Esophagus muscularis mucosa (tissue), 4 donors: ENCODE measurements around the gene GFRA3. TPM values are rescaled to one million over a fixed set of nuclear protein-coding genes. Genes with fewer than 3 reads are reported as not detected.
"Not testable (repeated sequence)": the region's sequence is repeated elsewhere in the genome, so short reads cannot be mapped to it uniquely, and the experiment has no call there.

Experiments
- DNase-seq: peaks from one replicate; pipeline ENCODE4 v3.0.0-alpha.2; 2017; ENCODE audit errors: extremely low spot score
- H3K27ac ChIP-seq, 4 donors: fragments of 200-600 bp; sonication (generic); replicated peaks in 1 of 4; 1 replicate in 3 of 4; 2 replicates in 1 of 4; pipeline ENCODE4 v1.5.1; 2016 to 2019; ENCODE audit warnings: mild to moderate bottlenecking in 1 of 4
- H3K27me3 ChIP-seq, 4 donors: fragments of 200-600 bp; sonication (generic); one replicate each; pipeline versions ENCODE4 v1.5.1 to v1.6.0; 2016 to 2019
- H3K36me3 ChIP-seq, 4 donors: fragments of 200-600 bp; sonication (generic); one replicate each; pipeline ENCODE4 v1.5.1; 2016 to 2019
- H3K4me1 ChIP-seq, 4 donors: fragments of 200-600 bp; sonication (generic); one replicate each; pipeline ENCODE4 v1.5.1; 2016 to 2019
- H3K4me3 ChIP-seq, 4 donors: fragments of 200-600 bp; sonication (generic); 1 replicate in 2 of 4; 2 replicates in 2 of 4; pipeline ENCODE4 v1.5.1; 2016 to 2019; ENCODE audit warnings: mild to moderate bottlenecking in 4 of 4, moderate library complexity in 1 of 4
- H3K9me3 ChIP-seq, 4 donors: fragments of 200-600 bp; sonication (generic); 1 replicate in 3 of 4; 2 replicates in 1 of 4; pipeline ENCODE4 v1.5.1; 2016 to 2019
- CTCF ChIP-seq, 3 experiments: fragments of 200-600 bp in 2 of 3; fragments of 450-650 bp in 1 of 3; sonication (generic) in 2 of 3; IDR thresholded peaks; one replicate each; pipeline ENCODE4 v1.5.1; 2017 to 2019; ENCODE audit warnings: antibody characterized with exemption in 3 of 3, mild to moderate bottlenecking in 2 of 3, moderate library complexity in 1 of 3
- EP300 ChIP-seq: sonication (generic); formaldehyde crosslinking; IDR thresholded peaks from one replicate; pipeline ENCODE4 v1.6.1; 2017; ENCODE audit warnings: antibody characterized with exemption
- POLR2A ChIP-seq: fragments of 450-650 bp; IDR thresholded peaks from one replicate; pipeline ENCODE4 v1.6.1; 2017; ENCODE audit warnings: antibody characterized with exemption, moderate library complexity, mild to moderate bottlenecking, low read depth
- POLR2AphosphoS5 ChIP-seq, 2 donors: sonication (generic); formaldehyde crosslinking; IDR thresholded peaks; one replicate each; pipeline ENCODE4 v1.6.1; 2017; ENCODE audit warnings: antibody characterized with exemption in 2 of 2
- WGBS: methylation state at CpG from one replicate; pipeline ENCODE4 v1.1.5; 2018; 5-methylcytosine and 5-hydroxymethylcytosine counted together
- intact Hi-C: fragments of 100-400 bp; cut with DNase I; formaldehyde crosslinking; loops from one replicate; pipeline ENCODE4 v1.15.1; 2023
- total RNA-seq, 4 donors: library from RNA; depleted of rRNA; stranded (reverse); fragments of >200 nt; gene quantifications; one replicate each; pipeline versions ENCODE4 v1.1.0 to v1.2.1, GENCODE V29; 2016

Gene GFRA3
- total RNA-seq, 4 donors from 2014 or later: 2.5 to 8.4 (median 4.2) TPM

- H3K27me3 ChIP-seq: no peaks in the 10 kb centered on the region
- no peak for TF ChIP-seq POLR2AphosphoS5 (IDR thresholded peaks at IDR 0.05)
- no peak for TF ChIP-seq POLR2A
- no peak for TF ChIP-seq EP300
- no peak for TF ChIP-seq CTCF (IDR thresholded peaks at IDR 0.05)
- H3K27ac ChIP-seq: no peak overlapping the region
- no peaks in the 10 kb centered on the region for H3K36me3 ChIP-seq
- no peak for DNase-seq
- intact Hi-C loops: no loop called here
- H3K9me3 ChIP-seq: no peaks in the 10 kb centered on the region
- WGBS: 81% methylated on average over 11 of the region's 29 CpGs
- no peak overlapping the region for H3K4me3 ChIP-seq
- H3K4me1 ChIP-seq: no peaks in the 10 kb centered on the region
Observed at GRCh38 chr5:138257583-138257982, 16.8 kb downstream of the GFRA3 start.

GRCh38 chr5:138252944-138253343, 21.5 kb downstream of the GFRA3 start:
- Histone ChIP-seq H3K36me3 (no peaks in the 10 kb centered on the region), H3K4me1 (no peaks in the 10 kb centered on the region), H3K4me3 (no peak overlapping the region), H3K27ac (no peak overlapping the region), H3K9me3 (no peaks in the 10 kb centered on the region), H3K27me3 (no peaks in the 10 kb centered on the region)
- intact Hi-C loops: no loop called here
- WGBS: 80% methylated on average over 3 of the region's 3 CpGs
- TF ChIP-seq CTCF (IDR thresholded peaks at IDR 0.05) (no peak), POLR2AphosphoS5 (IDR thresholded peaks at IDR 0.05) (no peak), EP300 (no peak), POLR2A (no peak)
- DNase-seq: no peak

GRCh38 chr5:138247800-138248199, 26.6 kb downstream of the GFRA3 start:
- H3K36me3 ChIP-seq, H3K4me3 ChIP-seq, DNase-seq, H3K9me3 ChIP-seq, H3K27me3 ChIP-seq, H3K4me1 ChIP-seq, intact Hi-C loops, H3K27ac ChIP-seq: not testable (repeated sequence)
- WGBS: 100% methylated on average over 2 of the region's 2 CpGs

GRCh38 chr5:138246822-138247221, 27.6 kb downstream of the GFRA3 start:
- Histone ChIP-seq H3K27me3 (no peaks in the 10 kb centered on the region), H3K27ac (no peak overlapping the region), H3K4me3 (no peak overlapping the region), H3K4me1 (peaks cover 4 to 8% (median 6%) of the 10 kb centered on the region in 4 donors), H3K36me3 (no peaks in the 10 kb centered on the region), H3K9me3 (no peaks in the 10 kb centered on the region)
- DNase-seq: no peak
- 89% methylated on average over 4 of the region's 4 CpGs for WGBS
- intact Hi-C loops: no loop called here
- no peak for TF ChIP-seq POLR2A
- no peak for TF ChIP-seq POLR2AphosphoS5 (IDR thresholded peaks at IDR 0.05)
- TF ChIP-seq CTCF (IDR thresholded peaks at IDR 0.05): no peak
- TF ChIP-seq EP300: no peak

GRCh38 chr5:138246334-138246733, 28.1 kb downstream of the GFRA3 start:
- Histone ChIP-seq H3K27ac (no peak overlapping the region), H3K36me3 (no peaks in the 10 kb centered on the region), H3K27me3 (no peaks in the 10 kb centered on the region), H3K4me3 (no peak overlapping the region), H3K9me3 (no peaks in the 10 kb centered on the region), H3K4me1 (peaks cover 8 to 13% (median 11%) of the 10 kb centered on the region in 4 donors)
- intact Hi-C loops: no loop called here
- TF ChIP-seq EP300 (no peak), CTCF (IDR thresholded peaks at IDR 0.05) (no peak), POLR2AphosphoS5 (IDR thresholded peaks at IDR 0.05) (no peak), POLR2A (no peak)
- DNase-seq: no peak
- 81% methylated on average over 4 of the region's 4 CpGs for WGBS
